K562 (cell line): ENCODE data around the gene N4BP2. TPM values are rescaled to one million over a fixed set of nuclear protein-coding genes. Genes with fewer than 3 reads are reported as not detected.

ENCODE experiments used
- ATAC-seq: fragments of 200-7000 bp; cut with Tn5 transposase; 3 replicates; pipeline ENCODE4 v1.9.1; 2020; ENCODE audit warnings: moderate library complexity
- BruUV-seq: library from RNA; stranded (reverse); fragments of 400-500 nt; replicated peaks from 2 replicates; lab custom pipeline; 2021; lab: Mats Ljungman, UMichigan
- CTCF ChIA-PET: fragments of 300-600 bp; formaldehyde crosslinking; extraction: SDS; loops from one replicate; lab custom pipeline; 2021; ENCODE audit warnings: low intra/inter-chr PET ratio; lab: Yijun Ruan, JAX
- POLR2A ChIA-PET: fragments of 300-600, 350-650 bp; sonication (Branson Sonifier 250); formaldehyde crosslinking; extraction: SDS; loops from one replicate; lab custom pipeline; 2021; ENCODE audit warnings: antibody characterized with exemption, inconsistent platforms; lab: Yijun Ruan, JAX
- DNase-seq, 4 experiments: peaks; one replicate each; pipeline versions ENCODE4 v3.0.0 to v3.0.0-alpha.2; 2011 to 2018; ENCODE audit warnings: low spot score in 3 of 4, mixed read lengths in 3 of 4; ENCODE audit errors: extremely low read depth in 1 of 4
- FAIRE-seq: peaks from 2 replicates; lab custom pipeline; 2011; peaks lifted over from hg19 to GRCh38; lab: Jason Lieb, UNC
- H2AFZ ChIP-seq: 2 replicates; pipeline ENCODE4 v1.6.0; 2011; ENCODE audit warnings: low read depth, low read length, control low read depth, inconsistent platforms
- H3K27ac ChIP-seq: fragments of 200-600 bp; 3 replicates; pipeline ENCODE4 v1.8.0; 2011; ENCODE audit warnings: low read depth, mild to moderate bottlenecking, control low read depth, inconsistent platforms, low read length, moderate library complexity, mixed read lengths; ENCODE audit errors: extremely low read depth
- H3K27me3 ChIP-seq, 2 experiments: fragments of 300-600 bp in 1 of 2; 2 replicates in 1 of 2; 3 replicates in 1 of 2; pipeline versions ENCODE4 v1.6.0 to v1.8.0; 2011; ENCODE audit warnings: inconsistent platforms in 2 of 2, low read length in 2 of 2, mild to moderate bottlenecking in 1 of 2, mixed read lengths in 1 of 2, moderate library complexity in 1 of 2; ENCODE audit not compliant: control insufficient read depth in 2 of 2, insufficient read depth in 2 of 2
- H3K36me3 ChIP-seq: fragments of 300-600 bp; 3 replicates; pipeline ENCODE4 v1.8.0; 2011; ENCODE audit warnings: mild to moderate bottlenecking, low read length, inconsistent platforms; ENCODE audit not compliant: control insufficient read depth, insufficient read depth
- H3K4me1 ChIP-seq, 2 experiments: fragments of 200-600 bp in 1 of 2; replicated peaks in 1 of 2; 2 replicates in 1 of 2; 3 replicates in 1 of 2; pipeline versions ENCODE4 v1.5.1 to v1.8.0; 2011; ENCODE audit warnings: inconsistent platforms in 2 of 2, low read length in 2 of 2, mild to moderate bottlenecking in 1 of 2, mixed read lengths in 1 of 2, moderate library complexity in 1 of 2; ENCODE audit not compliant: control insufficient read depth in 2 of 2, insufficient read depth in 2 of 2
- H3K4me2 ChIP-seq: 2 replicates; pipeline ENCODE4 v1.6.1; 2011; ENCODE audit warnings: low read length, control low read depth, inconsistent platforms, mixed read lengths; ENCODE audit not compliant: insufficient read depth
- H3K4me3 ChIP-seq: fragments of 200-600 bp; sonication (generic), shearing (Covaris generic); 2 replicates; pipeline ENCODE4 v1.5.1; 2016; ENCODE audit warnings: control low read depth, inconsistent platforms
- H3K79me2 ChIP-seq: fragments of 200-600 bp; 3 replicates; pipeline ENCODE4 v1.8.0; 2011; ENCODE audit warnings: low read length, inconsistent platforms; ENCODE audit not compliant: control insufficient read depth, insufficient read depth
- H3K9ac ChIP-seq, 2 experiments: 2 replicates each; pipeline versions ENCODE4 v1.6.0 to v1.6.1; 2011; ENCODE audit warnings: low read depth in 2 of 2, low read length in 2 of 2, control low read depth in 1 of 2, inconsistent platforms in 1 of 2, mild to moderate bottlenecking in 1 of 2, mixed read lengths in 1 of 2; ENCODE audit not compliant: insufficient read depth in 1 of 2
- H3K9me1 ChIP-seq: one replicate; pipeline ENCODE4 v1.6.0; 2011; ENCODE audit warnings: inconsistent platforms, mild to moderate bottlenecking, low read length, moderate library complexity; ENCODE audit not compliant: control insufficient read depth, insufficient read depth
- H3K9me3 ChIP-seq: replicated peaks from 2 replicates; pipeline ENCODE4 v1.5.1; 2011; ENCODE audit warnings: low read depth, low read length, inconsistent platforms; ENCODE audit not compliant: control insufficient read depth, insufficient read depth
- H4K20me1 ChIP-seq: replicated peaks from 2 replicates; pipeline ENCODE4 v1.6.1; 2011; ENCODE audit warnings: low read length, inconsistent platforms, mixed read lengths; ENCODE audit not compliant: control insufficient read depth, insufficient read depth
- POU5F1 ChIP-seq: fragments of 150-350 bp; IDR thresholded peaks from 2 replicates; pipeline ENCODE4 v1.6.1; 2014; ENCODE audit warnings: borderline replicate concordance, low read length, low read depth, mild to moderate bottlenecking; ENCODE audit not compliant: partially characterized antibody
- ZNF507 ChIP-seq: conservative IDR thresholded peaks from 2 replicates; pipeline ENCODE4 v1.6.1; 2017; ENCODE audit warnings: missing genetic modification characterization, missing compliant biosample characterization
- WGBS: fragments of 100-300 bp; shearing (Covaris generic); methylation state at CpG from one replicate; pipeline ENCODE4 v1.1.6; 2016; ENCODE audit warnings: low coverage, mixed read lengths; ENCODE audit not compliant: insufficient coverage; ENCODE audit errors: missing lambda C conversion rate; 5-methylcytosine and 5-hydroxymethylcytosine counted together
- in situ Hi-C: fragments of 300-500 bp; cut with MboI; formaldehyde crosslinking; loops from 4 replicates; pipeline ENCODE4 v1.15.0; 2018; ENCODE audit warnings: inconsistent platforms, mixed read lengths
- intact Hi-C: fragments of 100-400 bp; cut with micrococcal nuclease; formaldehyde crosslinking; loops from 2 replicates; pipeline ENCODE4 v1.14.2; 2022
- polyA plus RNA-seq, 8 experiments: library from polyadenylated mRNA; depleted of rRNA in 4 of 8; stranded (reverse) in 5 of 8; unstranded in 3 of 8; fragments of >200 nt; fragmentation: Nextera tagmentation in 2 of 8; fragmentation: Illumina TruSeq in 1 of 8; extraction: Ambion mirVana in 2 of 8; extraction: Trizol in 1 of 8; gene quantifications; 2 replicates each; pipeline versions ENCODE4 v1.2.1 to v1.2.3, GENCODE V29; 2011 to 2014; ENCODE audit warnings: inconsistent platforms in 1 of 8, missing spikeins in 1 of 8
- total RNA-seq, 7 experiments: library from RNA; depleted of rRNA in 6 of 7; stranded (reverse); fragments of >200 nt in 6 of 7; fragmentation: Illumina TruSeq in 2 of 7; extraction: Trizol in 2 of 7; gene quantifications; 2 replicates each; pipeline versions ENCODE4 v1.2.1 to v1.2.3, GENCODE V29; 2011 to 2021; ENCODE audit warnings: low replicate concordance in 1 of 7
- TF ChIP-seq, protein P1 (sequence below), 2 experiments: fragments of 450-650 bp; IDR thresholded peaks; 2 replicates each; pipeline ENCODE4 v1.6.1; 2016
- TF ChIP-seq, protein P2 (sequence below): sonication (generic); formaldehyde crosslinking; IDR thresholded peaks from 2 replicates; pipeline ENCODE4 v1.8.0; 2022; ENCODE audit warnings: mild to moderate bottlenecking, missing genetic modification reagents

Gene N4BP2
- total and polyA plus RNA-seq, 9 of the 15 experiments (the other 6 are each of a cell fraction or from before 2014, with no cell fraction given): 2.7 to 12.6 (median 7.6) TPM

DNA sequence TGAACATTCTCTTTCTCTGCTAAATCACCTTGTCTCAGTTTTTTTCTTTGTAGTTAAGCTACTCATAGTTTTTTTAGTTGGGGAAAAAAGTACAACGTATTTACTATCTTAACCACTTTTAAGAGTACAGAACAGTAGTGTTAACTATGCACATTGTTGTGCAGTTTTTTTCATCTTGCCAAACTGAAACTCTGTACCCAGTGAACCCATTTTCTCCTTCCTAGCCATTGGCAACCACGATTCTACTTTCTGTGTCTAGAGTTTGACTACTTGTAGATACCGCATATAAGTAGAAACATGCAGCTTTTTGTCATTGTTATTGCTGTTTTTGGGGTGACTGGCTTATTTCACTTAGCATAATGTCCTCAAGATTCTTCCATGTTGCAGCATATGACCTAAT, 10.0 kb downstream of the N4BP2 start:
- ATAC-seq (no peak), DNase-seq (no peak), FAIRE-seq (no peak)
- Histone ChIP-seq H3K36me3 (no peaks in the 10 kb centered on the region), H3K9me3 (no peaks in the 10 kb centered on the region), H2AFZ (no peak overlapping the region), H4K20me1 (no peaks in the 10 kb centered on the region), H3K9ac (no peak overlapping the region), H3K27ac (no peak overlapping the region), H3K4me2 (no peak overlapping the region), H3K4me1 (no peaks in the 10 kb centered on the region)
- no TSS peak for BruUV-seq
- POLR2A ChIA-PET: interaction anchor here (0.6 to 1.6 kb wide), 4 partner anchors 9 to 445 kb away, joined by 3 to 5 read pairs (median 4); no protein-coding TSS in a partner anchor
- TF ChIP-seq POU5F1: no peak
- TF ChIP-seq, protein P1, sequence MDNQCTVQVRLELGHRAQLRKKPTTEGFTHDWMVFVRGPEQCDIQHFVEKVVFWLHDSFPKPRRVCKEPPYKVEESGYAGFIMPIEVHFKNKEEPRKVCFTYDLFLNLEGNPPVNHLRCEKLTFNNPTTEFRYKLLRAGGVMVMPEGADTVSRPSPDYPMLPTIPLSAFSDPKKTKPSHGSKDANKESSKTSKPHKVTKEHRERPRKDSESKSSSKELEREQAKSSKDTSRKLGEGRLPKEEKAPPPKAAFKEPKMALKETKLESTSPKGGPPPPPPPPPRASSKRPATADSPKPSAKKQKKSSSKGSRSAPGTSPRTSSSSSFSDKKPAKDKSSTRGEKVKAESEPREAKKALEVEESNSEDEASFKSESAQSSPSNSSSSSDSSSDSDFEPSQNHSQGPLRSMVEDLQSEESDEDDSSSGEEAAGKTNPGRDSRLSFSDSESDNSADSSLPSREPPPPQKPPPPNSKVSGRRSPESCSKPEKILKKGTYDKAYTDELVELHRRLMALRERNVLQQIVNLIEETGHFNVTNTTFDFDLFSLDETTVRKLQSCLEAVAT (IDR thresholded peaks at IDR 0.05): no peak
- TF ChIP-seq ZNF507: no peak
- TF ChIP-seq, protein P2, sequence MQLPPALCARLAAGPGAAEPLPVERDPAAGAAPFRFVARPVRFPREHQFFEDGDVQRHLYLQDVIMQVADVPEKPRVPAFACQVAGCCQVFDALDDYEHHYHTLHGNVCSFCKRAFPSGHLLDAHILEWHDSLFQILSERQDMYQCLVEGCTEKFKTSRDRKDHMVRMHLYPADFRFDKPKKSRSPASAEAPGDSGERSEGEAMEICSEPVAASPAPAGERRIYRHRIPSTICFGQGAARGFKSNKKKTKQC: no peak
- TF ChIP-seq, all 486 proteins: peak for 0
- H3K9me1 ChIP-seq: no peaks in the 10 kb centered on the region
- intact Hi-C loops (no loop called here), in situ Hi-C loops (no loop called here)
- CTCF ChIA-PET: no interaction called here
- no peak overlapping the region for H3K4me3 ChIP-seq
- no peaks in the 10 kb centered on the region; the same call in 1 of the 3 replicates for H3K79me2 ChIP-seq
- 58% methylated on average over 3 of the region's 3 CpGs for WGBS
- no peaks in the 10 kb centered on the region for H3K27me3 ChIP-seq
